Measurements from ENCODE around the gene C4orf50.

Gene C4orf50

DNA sequence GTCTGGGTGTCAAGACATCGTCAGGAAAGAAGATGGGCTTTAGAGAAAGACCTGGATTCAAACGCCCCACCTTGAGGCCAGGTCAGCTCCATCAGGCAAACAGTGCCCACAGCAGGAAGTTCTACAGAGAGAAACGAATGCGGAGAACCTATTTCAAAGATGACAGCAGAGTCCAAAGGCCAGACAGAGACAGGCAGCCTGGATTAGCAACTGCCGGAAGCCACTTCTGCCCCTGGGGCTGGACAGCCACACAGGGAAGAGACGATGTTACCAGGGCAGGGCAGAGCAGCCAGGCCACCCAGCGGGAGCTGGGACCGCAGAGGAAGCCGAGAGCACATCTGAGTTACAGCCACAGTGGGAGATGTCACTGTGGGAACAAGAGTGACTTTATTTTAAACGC, 1.2 kb downstream of the C4orf50 start:
- Histone ChIP-seq H3F3A (ENCODE audit: insufficient read depth, low read length) (no peaks in the 10 kb centered on the region), H4K20me1 (ENCODE audit: insufficient read depth, low read length) (no peaks in the 10 kb centered on the region), H3K4me1 (ENCODE audit: low read length) (no peaks in the 10 kb centered on the region), H3K27me3 (replicated peaks; ENCODE audit: insufficient read depth, low read length) (no peaks in the 10 kb centered on the region), H3K27ac (ENCODE audit: low read length) (no peak overlapping the region), H3K79me2 (ENCODE audit: low read length) (no peaks in the 10 kb centered on the region), H3K9me3 (replicated peaks; ENCODE audit: insufficient read depth, low read length) (no peaks in the 10 kb centered on the region), H3K4me3 (ENCODE audit: low read length) (no peak overlapping the region), H3K36me3 (replicated peaks; ENCODE audit: insufficient read depth, low read length) (no peaks in the 10 kb centered on the region), H3K9me2 (replicated peaks; ENCODE audit: insufficient read depth, low read length) (no peaks in the 10 kb centered on the region), H3K9ac (ENCODE audit: low read length) (no peak overlapping the region), H3K4me2 (ENCODE audit: low read depth, low read length) (no peak overlapping the region), H2AFZ (ENCODE audit: low read length) (no peak overlapping the region)
- no peak for DNase-seq
- TF ChIP-seq EZH2 (optimal IDR thresholded peaks at IDR 0.05; ENCODE audit: low read depth, low read length) (no peak), EZH2phosphoT487 (IDR thresholded peaks at IDR 0.05; ENCODE audit: low read length) (no peak)
- TF ChIP-seq, protein P1, sequence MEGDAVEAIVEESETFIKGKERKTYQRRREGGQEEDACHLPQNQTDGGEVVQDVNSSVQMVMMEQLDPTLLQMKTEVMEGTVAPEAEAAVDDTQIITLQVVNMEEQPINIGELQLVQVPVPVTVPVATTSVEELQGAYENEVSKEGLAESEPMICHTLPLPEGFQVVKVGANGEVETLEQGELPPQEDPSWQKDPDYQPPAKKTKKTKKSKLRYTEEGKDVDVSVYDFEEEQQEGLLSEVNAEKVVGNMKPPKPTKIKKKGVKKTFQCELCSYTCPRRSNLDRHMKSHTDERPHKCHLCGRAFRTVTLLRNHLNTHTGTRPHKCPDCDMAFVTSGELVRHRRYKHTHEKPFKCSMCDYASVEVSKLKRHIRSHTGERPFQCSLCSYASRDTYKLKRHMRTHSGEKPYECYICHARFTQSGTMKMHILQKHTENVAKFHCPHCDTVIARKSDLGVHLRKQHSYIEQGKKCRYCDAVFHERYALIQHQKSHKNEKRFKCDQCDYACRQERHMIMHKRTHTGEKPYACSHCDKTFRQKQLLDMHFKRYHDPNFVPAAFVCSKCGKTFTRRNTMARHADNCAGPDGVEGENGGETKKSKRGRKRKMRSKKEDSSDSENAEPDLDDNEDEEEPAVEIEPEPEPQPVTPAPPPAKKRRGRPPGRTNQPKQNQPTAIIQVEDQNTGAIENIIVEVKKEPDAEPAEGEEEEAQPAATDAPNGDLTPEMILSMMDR (IDR thresholded peaks at IDR 0.05; ENCODE audit: low read length) = no peak

DNA sequence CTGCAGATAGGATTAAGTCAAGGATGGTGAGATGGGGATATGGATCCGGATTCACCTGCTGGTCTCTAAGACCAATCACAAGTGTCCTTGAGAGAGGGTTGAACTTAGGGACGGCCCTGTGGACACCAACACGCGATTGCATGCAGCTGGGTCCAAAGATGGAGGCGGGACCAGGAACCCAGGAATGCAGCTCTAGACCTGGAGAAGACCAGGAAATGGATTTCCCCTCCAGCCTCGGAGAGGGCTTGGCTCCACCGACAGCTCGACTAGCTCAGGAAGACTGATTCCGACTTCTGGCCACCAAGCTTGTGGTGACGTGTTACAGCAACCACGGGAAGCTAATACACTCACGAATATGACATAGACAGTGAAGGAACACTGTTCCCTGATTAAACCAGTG, 4.7 kb downstream of the C4orf50 start:
- TF ChIP-seq EZH2phosphoT487 (IDR thresholded peaks at IDR 0.05; ENCODE audit: low read length) = no peak
- no peak for TF ChIP-seq EZH2 (optimal IDR thresholded peaks at IDR 0.05; ENCODE audit: low read depth, low read length)
- Histone ChIP-seq H3K9me2 (replicated peaks; ENCODE audit: insufficient read depth, low read length) (no peaks in the 10 kb centered on the region), H3F3A (ENCODE audit: insufficient read depth, low read length) (no peaks in the 10 kb centered on the region), H3K27ac (ENCODE audit: low read length) (no peak overlapping the region), H3K4me3 (ENCODE audit: low read length) (no peak overlapping the region), H3K9me3 (replicated peaks; ENCODE audit: insufficient read depth, low read length) (no peaks in the 10 kb centered on the region), H4K20me1 (ENCODE audit: insufficient read depth, low read length) (no peaks in the 10 kb centered on the region), H3K27me3 (replicated peaks; ENCODE audit: insufficient read depth, low read length) (no peaks in the 10 kb centered on the region; the same call in 1 of the 2 replicates), H3K4me2 (ENCODE audit: low read depth, low read length) (no peak overlapping the region), H3K36me3 (replicated peaks; ENCODE audit: insufficient read depth, low read length) (no peaks in the 10 kb centered on the region), H3K4me1 (ENCODE audit: low read length) (0 out of 2 replicates have a peak, but pooled peaks cover 5% of the 10 kb centered on the region), H2AFZ (ENCODE audit: low read length) (no peak overlapping the region), H3K9ac (ENCODE audit: low read length) (no peak overlapping the region), H3K79me2 (ENCODE audit: low read length) (no peaks in the 10 kb centered on the region)
- no peak for DNase-seq

DNA sequence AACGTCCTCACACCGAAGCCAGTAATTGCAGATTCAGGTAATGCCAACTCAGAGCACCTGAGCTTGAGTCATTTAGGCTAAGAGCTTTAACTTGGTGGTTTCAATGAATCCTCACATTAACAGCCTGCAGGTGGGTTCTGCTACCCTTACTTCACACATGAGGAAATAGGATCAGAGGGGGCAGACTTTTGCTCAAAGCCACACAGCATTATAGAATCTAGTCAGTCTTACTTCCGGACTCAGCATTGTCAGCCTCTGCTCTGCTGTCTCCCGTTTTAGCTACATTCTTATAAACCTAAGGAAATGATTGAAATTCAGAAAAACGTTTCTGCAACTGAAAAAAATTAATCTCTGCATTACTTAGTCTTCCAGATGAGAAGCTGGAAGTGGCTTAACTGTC, 6.0 kb downstream of the C4orf50 start:
- Histone ChIP-seq H3K36me3 (replicated peaks; ENCODE audit: insufficient read depth, low read length) (no peaks in the 10 kb centered on the region), H2AFZ (ENCODE audit: low read length) (no peak overlapping the region), H3K4me2 (ENCODE audit: low read depth, low read length) (no peak overlapping the region), H3K9me3 (replicated peaks; ENCODE audit: insufficient read depth, low read length) (no peaks in the 10 kb centered on the region), H3K9me2 (replicated peaks; ENCODE audit: insufficient read depth, low read length) (no peaks in the 10 kb centered on the region), H3K9ac (ENCODE audit: low read length) (no peak overlapping the region), H3K27ac (ENCODE audit: low read length) (no peak overlapping the region), H3K79me2 (ENCODE audit: low read length) (no peaks in the 10 kb centered on the region), H3K4me1 (ENCODE audit: low read length) (0 out of 2 replicates have a peak, but pooled peaks cover 5% of the 10 kb centered on the region), H3K27me3 (replicated peaks; ENCODE audit: insufficient read depth, low read length) (no peaks in the 10 kb centered on the region; the same call in 1 of the 2 replicates), H4K20me1 (ENCODE audit: insufficient read depth, low read length) (no peaks in the 10 kb centered on the region), H3F3A (ENCODE audit: insufficient read depth, low read length) (no peaks in the 10 kb centered on the region), H3K4me3 (ENCODE audit: low read length) (no peak overlapping the region)
- no peak for TF ChIP-seq EZH2 (optimal IDR thresholded peaks at IDR 0.05; ENCODE audit: low read depth, low read length)
- TF ChIP-seq, protein P1 (IDR thresholded peaks at IDR 0.05; ENCODE audit: low read length) = no peak
- no peak for DNase-seq

DNA sequence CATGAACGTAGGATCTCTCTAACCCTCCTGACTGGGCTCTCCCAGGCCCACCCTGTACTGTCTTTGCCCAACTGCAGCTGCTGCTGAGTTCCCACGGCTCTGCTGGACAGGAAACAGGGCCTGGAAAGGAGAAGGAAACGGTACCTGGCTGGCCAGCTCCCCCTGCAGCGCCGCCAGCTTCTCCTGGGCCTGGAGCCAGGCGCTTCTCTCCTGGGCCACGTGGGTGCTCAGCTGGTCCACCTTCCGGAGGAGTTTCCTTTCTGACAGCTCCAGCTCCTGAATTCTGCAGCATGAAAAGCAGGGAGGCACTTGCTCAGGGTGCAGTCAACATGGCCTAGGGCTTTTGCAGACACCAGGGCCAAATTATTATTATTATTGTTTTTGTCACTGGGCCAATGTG, 6.5 kb downstream of the C4orf50 start:
- Histone ChIP-seq H3K9me2 (replicated peaks; ENCODE audit: insufficient read depth, low read length) (no peaks in the 10 kb centered on the region), H3K4me1 (ENCODE audit: low read length) (0 out of 2 replicates have a peak, but pooled peaks cover 5% of the 10 kb centered on the region), H3K9me3 (replicated peaks; ENCODE audit: insufficient read depth, low read length) (no peaks in the 10 kb centered on the region), H3K4me2 (ENCODE audit: low read depth, low read length) (no peak overlapping the region), H3K27ac (ENCODE audit: low read length) (no peak overlapping the region), H3K79me2 (ENCODE audit: low read length) (no peaks in the 10 kb centered on the region), H3K27me3 (replicated peaks; ENCODE audit: insufficient read depth, low read length) (no peaks in the 10 kb centered on the region; the same call in 1 of the 2 replicates), H3K9ac (ENCODE audit: low read length) (no peak overlapping the region), H2AFZ (ENCODE audit: low read length) (no peak overlapping the region), H3K36me3 (replicated peaks; ENCODE audit: insufficient read depth, low read length) (no peaks in the 10 kb centered on the region), H3F3A (ENCODE audit: insufficient read depth, low read length) (no peaks in the 10 kb centered on the region), H4K20me1 (ENCODE audit: insufficient read depth, low read length) (no peaks in the 10 kb centered on the region), H3K4me3 (ENCODE audit: low read length) (no peak overlapping the region)
- no peak for DNase-seq
- TF ChIP-seq EZH2 (optimal IDR thresholded peaks at IDR 0.05; ENCODE audit: low read depth, low read length) (no peak), EZH2phosphoT487 (IDR thresholded peaks at IDR 0.05; ENCODE audit: low read length) (no peak)
- TF ChIP-seq, protein P1 (IDR thresholded peaks at IDR 0.05; ENCODE audit: low read length) = no peak
